ENCODE results near the gene IL18. TPM values are rescaled to one million over a fixed set of nuclear protein-coding genes. Genes with fewer than 3 reads are reported as not detected.
"Not testable (repeated sequence)": the region's sequence is repeated elsewhere in the genome, so short reads cannot be mapped to it uniquely, and the experiment has no call there.

Gene IL18
- not detected for total RNA-seq

DNA sequence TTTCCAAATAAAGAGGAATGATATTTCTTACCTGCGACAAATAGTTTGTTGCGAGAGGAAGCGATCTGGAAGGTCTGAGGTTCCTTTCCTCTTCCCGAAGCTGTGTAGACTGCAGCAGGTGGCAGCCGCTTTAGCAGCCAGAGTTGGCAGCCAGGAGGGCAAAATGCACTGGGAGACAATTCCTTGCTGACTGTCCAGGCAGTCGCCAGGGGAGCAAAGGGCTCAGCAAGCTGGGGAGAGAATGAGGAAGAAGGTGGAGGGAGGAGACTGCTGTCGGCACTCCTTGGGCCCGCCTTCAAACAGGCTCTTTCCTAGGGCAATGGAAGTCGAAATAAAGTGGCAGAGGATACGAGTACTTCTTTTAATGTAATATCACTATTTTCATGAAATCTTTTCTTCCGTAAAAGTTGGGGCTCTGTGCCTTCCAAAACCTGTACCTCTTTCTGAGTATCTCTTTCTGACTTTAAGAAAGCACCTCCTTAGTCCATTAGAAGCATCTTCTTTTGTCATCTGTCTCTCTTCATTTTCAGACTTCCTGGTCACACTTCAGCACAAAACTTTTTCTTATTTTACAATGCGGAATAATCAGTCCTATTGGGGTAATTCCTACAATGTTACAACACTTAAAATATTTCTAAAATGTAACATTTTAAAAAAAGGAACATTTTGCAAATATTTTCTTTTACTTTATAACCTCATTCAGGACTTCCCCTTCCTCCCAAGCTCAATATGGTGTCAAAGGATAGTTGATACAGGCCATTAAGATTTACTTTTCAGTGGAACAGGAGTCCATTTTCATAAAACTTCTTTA lies at the start of gene IL18:
IL18 (minus strand) TSS at position 220 of the 811 bp plus-strand sequence. CDS start 9,041 bp downstream, outside the sequence.
- ChIA-PET CTCF (no interaction called here), POLR2A (no interaction called here)

GRCh38 chr11:112212710-112213109 lies 48.8 kb upstream of the IL18 start:
- POLR2A ChIA-PET = no interaction called here
- CTCF ChIA-PET = no interaction called here

DNA sequence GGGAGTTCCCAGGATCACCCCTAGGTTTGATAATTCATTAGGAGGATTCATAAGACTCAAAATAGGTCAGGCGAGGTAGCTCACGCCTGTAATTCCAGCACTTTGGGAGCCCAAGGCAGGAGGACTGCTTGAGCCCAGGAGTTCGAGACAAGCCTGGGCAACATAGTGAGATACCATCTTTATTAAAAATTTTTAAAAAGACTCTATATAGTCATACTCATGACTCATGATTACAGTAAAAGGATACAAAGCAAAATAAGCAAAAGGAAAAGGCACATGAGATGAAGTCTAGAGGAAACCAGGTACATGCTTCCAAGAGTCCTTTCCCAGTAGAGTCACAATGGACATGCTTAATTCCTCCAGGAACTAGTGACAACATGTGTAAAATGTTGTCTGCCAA lies 48.4 kb upstream of the IL18 start:
- CTCF ChIA-PET = no interaction called here

DNA sequence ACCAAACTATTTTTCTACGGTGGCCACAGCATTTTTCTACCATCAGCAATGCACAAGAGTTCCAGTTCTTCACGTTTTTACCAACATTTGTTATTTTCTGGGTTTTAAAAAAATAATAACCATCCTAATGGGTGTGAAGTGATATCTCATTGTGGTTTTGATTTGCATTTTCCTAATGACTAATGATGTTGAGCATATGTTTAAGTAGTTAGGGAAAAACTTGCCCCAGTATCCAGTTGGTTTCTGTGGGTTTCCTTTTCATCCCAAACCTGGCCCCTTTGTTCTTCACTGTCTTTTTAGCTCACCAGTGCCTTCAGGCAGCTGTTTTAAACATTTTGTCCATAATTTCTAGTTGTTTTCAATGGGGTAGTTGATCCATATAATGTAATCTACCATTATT lies 47.6 kb upstream of the IL18 start:
- ChIA-PET POLR2A (no interaction called here), CTCF (no interaction called here)

More for the DNA sequence above, 48.4 kb upstream of the IL18 start:
- POLR2A ChIA-PET = no interaction called here

DNA sequence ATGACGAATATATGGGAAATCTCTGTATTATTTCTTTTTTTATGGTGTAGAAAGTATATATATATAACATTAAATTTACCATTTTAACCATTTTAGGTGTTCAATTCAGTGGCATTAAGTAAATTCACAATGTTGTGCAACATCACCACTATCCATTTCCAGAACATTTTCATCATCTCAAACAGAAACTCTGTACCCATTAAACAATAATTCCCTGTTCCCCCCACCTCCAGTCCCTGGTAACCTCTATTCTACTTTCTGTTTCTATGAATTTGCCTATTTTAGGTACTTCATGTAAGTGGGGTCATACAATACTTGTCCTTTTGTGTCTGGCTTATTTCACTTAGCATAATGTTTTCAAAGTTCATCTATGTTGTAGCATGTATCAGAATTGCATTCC lies 47.0 kb upstream of the IL18 start:
- ChIA-PET CTCF (no interaction called here), POLR2A (no interaction called here)

DNA sequence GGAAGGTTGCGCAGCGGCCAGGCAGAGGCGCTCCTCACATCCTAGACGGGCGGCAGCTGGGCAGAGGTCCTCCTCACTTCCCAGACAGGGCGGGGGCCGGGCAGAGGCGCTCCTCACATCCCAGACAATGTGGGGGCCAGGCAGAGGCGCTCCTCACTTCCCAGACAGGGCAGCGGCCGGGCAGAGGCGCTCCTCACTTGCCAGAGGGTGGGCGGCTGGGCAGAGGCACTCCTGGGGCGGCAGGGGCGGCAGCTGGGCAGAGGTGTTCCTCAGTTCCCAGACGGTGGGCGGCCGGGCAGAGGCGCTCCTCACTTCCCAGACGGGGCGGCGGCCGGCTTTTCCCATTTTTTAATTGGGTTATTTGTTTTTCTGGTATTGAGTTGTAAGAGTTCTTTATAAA lies 42.2 kb upstream of the IL18 start:
- CTCF ChIA-PET = no interaction called here
- POLR2A ChIA-PET = no interaction called here

DNA sequence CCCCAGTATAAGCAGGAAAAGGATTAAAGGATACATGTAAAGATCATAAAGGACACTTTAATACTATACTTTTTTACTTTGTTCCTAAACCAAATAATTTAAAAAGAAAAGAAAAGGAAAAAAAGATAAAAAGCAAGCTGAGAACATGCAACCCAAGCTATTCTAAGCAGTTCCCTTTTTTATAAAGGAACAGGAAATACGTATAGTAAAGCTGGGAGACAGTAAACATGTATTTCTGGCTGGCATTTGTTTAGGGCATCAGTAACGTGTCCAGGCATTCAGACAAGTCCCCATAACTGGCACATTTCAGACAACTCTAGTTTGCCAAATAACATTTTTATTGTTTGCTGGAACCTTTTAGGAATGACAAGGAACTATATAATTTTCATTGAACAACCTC lies 36.4 kb upstream of the IL18 start:
- CTCF ChIA-PET = interaction anchor here (0.9 kb wide), 1 partner anchor 80 kb away, joined by 8 read pairs; no protein-coding TSS in a partner anchor
- POLR2A ChIA-PET = no interaction called here

- CTCF ChIA-PET, POLR2A ChIA-PET: not testable (repeated sequence)
These were observed 35.2 kb upstream of the IL18 start for GRCh38 chr11:112199101-112199500.

DNA sequence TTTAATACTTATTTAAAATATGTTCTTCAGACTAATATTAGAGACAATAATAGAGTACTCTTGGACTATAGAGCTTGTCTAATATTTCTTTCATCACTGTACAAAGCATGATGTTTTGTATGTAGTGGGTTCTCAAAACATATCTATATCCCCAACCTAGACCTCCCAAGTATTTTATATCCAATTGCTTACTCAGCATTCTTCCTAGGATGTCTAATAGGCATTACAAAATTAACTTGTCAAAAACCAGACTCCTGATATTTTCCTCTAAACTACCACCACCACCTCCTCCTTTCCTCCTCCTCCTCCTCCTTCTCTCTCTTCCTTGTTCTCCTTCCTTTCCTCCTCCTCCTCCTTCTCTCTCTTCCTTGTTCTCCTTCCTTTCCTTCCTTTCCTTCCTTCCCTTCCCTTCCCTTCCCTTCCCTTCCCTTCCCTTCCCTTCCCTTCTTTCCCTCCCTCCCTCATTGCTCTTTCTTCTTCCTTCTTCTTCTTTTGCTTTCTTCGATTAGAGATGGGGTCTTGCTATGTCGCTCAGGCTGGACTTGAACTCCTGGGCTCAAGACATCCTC lies 32.7 kb upstream of the IL18 start:
- CTCF ChIA-PET = no interaction called here
- POLR2A ChIA-PET = no interaction called here

DNA sequence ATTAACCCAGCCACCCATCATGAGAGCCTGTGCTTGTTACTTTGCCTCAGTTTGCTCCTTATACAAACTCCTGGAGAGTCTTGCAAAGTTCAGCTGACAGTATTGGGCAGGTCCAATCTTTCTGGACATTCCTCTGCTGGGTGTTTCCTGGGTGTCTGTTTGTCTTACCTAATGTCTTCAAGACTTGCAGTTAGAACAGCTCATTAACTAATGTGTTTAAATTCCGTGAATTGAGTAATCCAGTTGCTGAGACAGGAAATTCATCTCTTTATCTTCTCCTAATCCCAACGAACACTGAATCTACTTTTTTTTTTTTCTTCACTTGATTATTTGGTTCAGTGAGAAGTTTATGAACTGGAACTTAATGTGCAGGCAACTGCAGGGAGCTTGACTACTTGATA lies 32.1 kb upstream of the IL18 start:
- ChIA-PET CTCF (no interaction called here), POLR2A (no interaction called here)

DNA sequence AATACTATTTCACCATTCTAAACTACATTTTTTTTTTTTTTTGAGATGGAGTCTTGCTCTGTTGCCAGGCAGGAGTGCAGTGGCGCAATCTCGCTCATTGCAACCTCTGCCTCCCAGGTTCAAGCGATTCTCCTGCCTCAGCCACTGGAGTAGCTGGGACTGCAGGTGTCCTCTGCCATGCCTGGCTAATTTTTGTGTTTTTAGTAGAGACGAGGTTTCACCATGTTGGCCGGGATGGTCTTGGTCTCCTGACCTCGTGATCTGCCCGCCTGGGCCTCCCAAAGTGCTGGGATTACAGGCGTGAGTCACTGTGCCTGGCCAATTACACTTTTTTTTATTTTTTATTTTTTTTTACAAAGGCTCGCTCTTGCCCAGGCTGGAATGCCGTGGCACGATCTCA lies 31.2 kb upstream of the IL18 start:
- CTCF ChIA-PET, POLR2A ChIA-PET: not testable (repeated sequence)

DNA sequence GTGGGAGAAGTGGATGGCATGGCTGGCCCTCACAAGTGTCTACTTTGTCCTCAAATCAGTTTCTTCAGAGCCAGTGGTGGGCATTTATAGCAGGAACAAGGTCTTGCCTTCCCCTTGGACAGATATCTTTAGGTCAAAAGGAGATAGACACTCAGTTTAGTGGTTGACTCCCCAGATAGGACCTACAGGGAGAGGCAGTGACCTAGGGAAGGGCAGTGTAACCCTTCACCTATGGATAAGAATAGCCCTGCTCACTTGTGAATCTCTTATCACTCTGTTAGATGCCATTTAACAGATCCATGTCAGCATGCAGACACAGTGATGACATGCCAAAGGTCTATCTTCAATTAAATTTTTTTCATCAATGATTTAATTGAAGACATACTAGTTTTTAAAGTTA lies 22.4 kb upstream of the IL18 start:
- CTCF ChIA-PET = no interaction called here
- POLR2A ChIA-PET = no interaction called here

- POLR2A ChIA-PET = no interaction called here
- CTCF ChIA-PET = no interaction called here
These were observed 22.0 kb upstream of the IL18 start for GRCh38 chr11:112185883-112186282.

- ChIA-PET CTCF (no interaction called here), POLR2A (no interaction called here)
These were observed 19.0 kb upstream of the IL18 start for GRCh38 chr11:112182867-112183266.

- ChIA-PET POLR2A (no interaction called here), CTCF (no interaction called here)
These were observed 15.7 kb upstream of the IL18 start for GRCh38 chr11:112179601-112180000.

DNA sequence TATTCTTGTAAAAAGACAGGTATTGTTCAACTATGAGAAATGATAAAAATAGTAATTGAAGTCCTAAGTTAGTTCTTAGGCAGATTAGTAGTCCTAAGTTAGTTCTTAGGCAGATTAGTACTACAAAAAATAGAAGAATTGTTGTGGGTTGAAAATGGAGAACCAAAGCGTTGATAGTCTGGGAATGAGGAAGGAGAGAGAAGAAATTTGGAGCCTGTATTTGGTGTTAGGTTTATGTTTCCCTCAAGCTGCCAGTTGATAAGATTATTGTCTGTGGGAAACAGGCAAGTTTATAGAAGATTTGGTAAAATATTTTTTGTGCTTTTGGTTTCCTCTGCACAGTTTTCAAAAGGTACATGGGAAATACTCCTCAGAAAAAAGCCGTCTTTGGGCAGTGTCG lies 15.0 kb upstream of the IL18 start:
- CTCF ChIA-PET = no interaction called here
- POLR2A ChIA-PET = no interaction called here

- POLR2A ChIA-PET = no interaction called here
- CTCF ChIA-PET = no interaction called here
These were observed 14.5 kb upstream of the IL18 start for GRCh38 chr11:112178428-112178827.

DNA sequence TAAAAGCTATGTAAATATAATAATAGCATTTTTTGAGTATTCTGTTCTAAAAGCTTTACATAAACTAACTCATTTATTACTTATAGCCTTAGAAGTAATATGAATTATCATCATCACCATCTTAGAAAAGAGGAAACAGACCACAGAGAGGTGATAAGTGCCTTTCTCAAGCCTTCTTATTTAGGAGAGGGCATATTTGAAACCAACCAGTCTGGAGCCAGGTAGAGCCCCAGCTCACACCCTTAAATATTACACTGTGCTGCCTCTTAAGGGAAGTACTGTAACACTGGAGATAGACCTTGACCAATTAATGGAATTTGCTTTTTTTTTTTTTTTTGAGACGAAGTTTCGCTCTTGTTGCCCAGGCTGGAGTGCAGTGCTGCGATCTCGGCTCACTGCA lies 13.7 kb upstream of the IL18 start:
- CTCF ChIA-PET = interaction anchor here (0.6 kb wide), 1 partner anchor 64 kb away, joined by 3 read pairs; no protein-coding TSS in a partner anchor
- POLR2A ChIA-PET = no interaction called here

DNA sequence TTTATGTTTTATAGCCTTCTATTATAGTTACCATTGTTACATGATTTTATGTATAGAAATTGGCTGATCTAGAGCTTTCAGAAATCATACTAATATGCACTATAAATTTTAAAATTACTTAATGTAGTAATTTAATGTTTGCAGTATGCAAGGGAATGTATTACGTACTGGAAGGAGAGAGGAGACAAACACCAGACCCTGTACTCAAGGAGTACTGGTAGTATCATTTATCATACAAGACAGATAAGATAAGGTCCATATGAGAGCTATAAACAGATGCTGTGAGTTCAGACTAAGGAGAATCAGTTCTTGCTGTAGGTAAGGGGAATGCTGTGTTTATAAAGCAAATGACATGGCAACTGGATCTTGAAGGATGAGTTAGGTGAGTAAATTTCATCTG lies 12.2 kb upstream of the IL18 start:
- POLR2A ChIA-PET = no interaction called here
- CTCF ChIA-PET = interaction anchor here (1.0 kb wide), 1 partner anchor 89 kb away, joined by 3 read pairs; the partner anchor contains the start of genes SDHD and TIMM8B

DNA sequence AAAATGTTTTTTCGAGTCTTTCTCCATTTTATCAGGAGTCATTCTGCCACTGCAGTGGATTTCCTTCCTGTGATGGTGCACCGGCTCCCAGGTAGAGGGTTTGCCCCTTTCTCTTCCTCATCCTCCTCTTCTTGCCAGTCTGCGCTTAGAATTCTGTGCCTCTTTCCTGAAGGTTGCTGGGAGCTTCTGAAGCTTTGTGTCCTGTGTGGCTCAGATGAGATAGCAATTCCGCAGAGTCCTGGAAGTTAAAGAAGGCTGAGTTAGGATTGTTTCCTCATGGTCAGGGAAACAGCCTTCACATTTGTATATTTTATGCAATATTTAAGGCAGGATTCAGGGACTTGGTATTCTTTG lies 11.7 kb upstream of the IL18 start:
- POLR2A ChIA-PET = no interaction called here
- CTCF ChIA-PET = interaction anchor here (0.6 to 1.0 kb wide), 2 partner anchors 62 to 89 kb away, joined by 3 to 6 read pairs; partner anchors contain the start of genes SDHD and TIMM8B

DNA sequence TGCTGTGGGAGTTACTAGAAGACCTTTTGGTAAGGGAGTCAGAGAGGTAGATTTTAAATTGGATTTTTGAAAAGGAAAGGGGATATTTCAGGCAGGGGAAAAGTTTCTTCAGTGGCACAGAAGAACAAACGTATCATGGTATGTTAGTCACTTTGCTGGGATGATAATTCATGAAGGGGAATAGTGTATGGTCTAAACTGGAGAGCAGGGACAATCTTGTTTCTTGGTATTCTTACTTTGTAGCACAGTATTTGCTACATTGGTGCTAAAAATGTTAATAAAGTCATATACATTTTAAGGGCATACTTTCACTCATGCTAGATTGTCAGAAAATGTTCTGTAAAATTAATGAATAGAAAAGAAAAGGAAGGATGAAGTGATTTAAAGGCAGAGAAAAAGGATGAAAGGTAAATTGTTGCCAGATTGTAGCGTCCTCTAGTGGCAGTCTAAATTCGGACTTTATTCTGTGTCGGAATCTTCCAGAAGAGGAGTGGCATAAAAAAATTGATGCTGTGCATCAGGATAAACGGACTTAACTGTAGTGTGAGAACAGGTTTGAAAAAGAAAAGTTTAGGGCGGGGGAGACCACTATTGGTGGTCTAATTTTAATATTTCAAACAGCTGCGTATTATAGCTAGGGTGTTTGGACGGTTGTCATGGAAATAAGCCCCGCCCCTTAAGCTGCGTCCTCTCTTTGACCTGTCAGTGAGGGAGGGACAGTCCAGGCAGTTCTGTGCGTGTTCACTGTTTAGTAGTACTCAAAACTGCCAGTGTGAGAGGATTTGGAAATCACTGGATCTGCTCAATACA lies 11.1 kb upstream of the IL18 start, which contains the start of gene BCO2:
BCO2 (plus strand) TSS at position 724 of the 810 bp plus-strand sequence. CDS start 90 bp downstream, outside the sequence.
- CTCF ChIA-PET = interaction anchor here (0.6 to 1.0 kb wide), 2 partner anchors 61 to 88 kb away, joined by 3 to 6 read pairs; partner anchors contain the start of genes SDHD and TIMM8B
- POLR2A ChIA-PET = no interaction called here

Measured in activated CD8-positive, alpha-beta memory T cell treated with anti-CD3 and anti-CD28 coated beads for 36 hours (primary cell).